VCaP (cell line): Measurements from ENCODE around the gene PAFAH1B2.
"Not testable (repeated sequence)": the region's sequence is repeated elsewhere in the genome, so short reads cannot be mapped to it uniquely, and the experiment has no call there.

Experiments used
- H3K27ac ChIP-seq: fragments of 450-650 bp; 2 replicates; pipeline ENCODE4 v1.5.1; 2017
- CTCF ChIP-seq: fragments of 450-650 bp; conservative IDR thresholded peaks from 2 replicates; pipeline ENCODE4 v1.5.1; 2017; ENCODE audit warnings: mild to moderate bottlenecking, moderate library complexity

Gene PAFAH1B2

GRCh38 chr11:117201658-117202305 lies 57.7 kb downstream of the PAFAH1B2 start:
- TF ChIP-seq CTCF = no peak
- no peak overlapping the region for H3K27ac ChIP-seq

- TF ChIP-seq CTCF = no peak
- H3K27ac ChIP-seq = no peak overlapping the region
Observed at GRCh38 chr11:117202386-117203068, 58.4 kb downstream of the PAFAH1B2 start.

GRCh38 chr11:117203069-117203407 lies 59.0 kb downstream of the PAFAH1B2 start:
- H3K27ac ChIP-seq = no peak overlapping the region

DNA sequence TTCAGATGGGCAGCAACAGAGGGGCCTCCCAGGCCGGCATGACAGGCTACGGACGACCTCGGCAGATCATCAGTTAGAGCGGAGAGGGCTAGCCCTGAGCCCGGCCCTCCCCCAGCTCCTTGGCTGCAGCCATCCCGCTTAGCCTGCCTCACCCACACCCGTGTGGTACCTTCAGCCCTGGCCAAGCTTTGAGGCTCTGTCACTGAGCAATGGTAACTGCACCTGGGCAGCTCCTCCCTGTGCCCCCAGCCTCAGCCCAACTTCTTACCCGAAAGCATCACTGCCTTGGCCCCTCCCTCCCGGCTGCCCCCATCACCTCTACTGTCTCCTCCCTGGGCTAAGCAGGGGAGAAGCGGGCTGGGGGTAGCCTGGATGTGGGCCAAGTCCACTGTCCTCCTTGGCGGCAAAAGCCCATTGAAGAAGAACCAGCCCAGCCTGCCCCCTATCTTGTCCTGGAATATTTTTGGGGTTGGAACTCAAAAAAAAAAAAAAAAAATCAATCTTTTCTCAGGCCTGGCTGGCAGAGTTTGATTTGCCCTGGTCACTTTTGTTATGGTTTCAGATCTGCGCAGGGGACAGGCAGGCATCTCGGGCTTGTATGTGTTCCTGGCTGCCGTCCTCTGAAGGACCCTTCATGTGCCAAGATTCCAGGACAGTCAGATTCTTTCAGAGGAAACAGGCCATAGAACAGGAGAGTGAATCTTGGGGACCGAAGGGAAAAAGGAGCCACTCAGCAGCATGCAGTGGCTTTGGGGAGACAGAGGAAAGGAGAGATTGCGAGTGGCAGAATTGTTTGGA lies 60.4 kb downstream of the PAFAH1B2 start:
- TF ChIP-seq CTCF = no peak
- H3K27ac ChIP-seq = no peak overlapping the region

More at GRCh38 chr11:117203069-117203407, 59.0 kb downstream of the PAFAH1B2 start:
- TF ChIP-seq CTCF = no peak

DNA sequence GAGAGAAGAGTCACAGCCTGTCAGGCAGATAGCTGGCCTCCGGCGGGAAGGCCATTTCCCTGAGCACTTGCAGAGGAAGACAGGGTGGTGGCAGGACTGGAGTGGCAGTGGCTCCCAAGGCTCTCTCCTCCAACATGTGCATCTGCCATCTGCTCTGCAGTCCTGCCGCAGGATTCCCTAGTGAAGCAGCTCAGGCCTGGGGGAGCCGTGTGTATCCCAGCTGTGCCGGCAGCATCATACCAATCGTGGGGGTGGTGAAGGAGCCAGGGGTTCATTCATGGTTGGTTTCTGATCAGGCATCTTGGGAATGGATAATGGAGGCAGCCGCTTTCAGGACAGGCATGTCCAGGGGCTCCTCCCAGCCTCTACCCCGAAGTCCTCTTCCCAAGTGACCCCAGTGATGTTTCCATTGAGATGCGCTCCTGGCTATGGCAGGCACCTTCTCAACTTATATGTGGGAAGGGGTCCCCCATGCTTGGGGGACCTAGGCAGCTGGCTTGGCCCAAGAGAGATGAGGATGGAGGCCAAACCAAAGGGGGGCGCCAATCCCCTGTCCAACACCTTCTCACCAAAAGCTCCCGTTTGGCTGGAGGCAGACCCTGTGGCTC lies 61.2 kb downstream of the PAFAH1B2 start:
- no peak for TF ChIP-seq CTCF
- no peak overlapping the region for H3K27ac ChIP-seq

DNA sequence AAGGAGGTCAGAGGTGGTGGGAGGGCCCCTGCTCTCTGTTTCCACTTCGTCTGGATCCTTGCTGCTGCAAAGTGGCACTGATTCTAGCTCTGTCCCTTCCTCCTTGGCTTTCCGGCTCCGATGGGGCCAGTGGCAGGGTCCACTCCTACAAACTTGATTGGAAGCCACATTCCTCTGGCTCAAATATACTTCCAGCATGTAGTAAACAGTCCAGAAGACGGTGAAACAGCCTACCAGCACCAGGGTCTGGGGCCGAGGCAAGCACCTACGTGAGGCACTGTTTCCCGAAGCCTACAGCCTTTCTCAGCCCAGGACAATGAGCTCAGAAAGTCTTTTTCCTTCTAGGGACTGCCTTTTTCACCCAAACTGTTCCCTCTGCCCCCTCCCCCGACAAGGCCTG lies 62.0 kb downstream of the PAFAH1B2 start:
- H3K27ac ChIP-seq = not testable (repeated sequence)

DNA sequence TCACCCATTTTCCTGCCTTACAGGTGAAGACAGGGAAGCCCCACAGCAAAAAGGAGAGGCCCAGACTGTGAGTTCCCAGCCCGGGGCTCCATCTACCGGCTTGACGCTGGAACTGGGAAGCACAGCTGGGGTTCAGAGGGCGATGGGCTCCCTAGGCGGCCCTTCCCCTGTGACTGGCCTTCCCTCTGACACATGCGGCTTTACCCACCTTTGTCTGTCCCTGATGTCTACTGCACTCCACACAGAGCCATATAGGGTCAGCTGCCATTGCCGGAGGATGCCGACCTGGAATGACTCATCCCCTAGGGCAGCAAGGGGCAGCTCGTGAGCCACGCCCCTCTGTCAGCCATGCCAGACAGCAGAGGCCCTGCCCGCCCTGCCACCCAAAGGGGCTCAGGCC lies 62.8 kb downstream of the PAFAH1B2 start:
- not testable (repeated sequence) for H3K27ac ChIP-seq

GRCh38 chr11:117207481-117207880 lies 63.4 kb downstream of the PAFAH1B2 start:
- H3K27ac ChIP-seq = not testable (repeated sequence)

DNA sequence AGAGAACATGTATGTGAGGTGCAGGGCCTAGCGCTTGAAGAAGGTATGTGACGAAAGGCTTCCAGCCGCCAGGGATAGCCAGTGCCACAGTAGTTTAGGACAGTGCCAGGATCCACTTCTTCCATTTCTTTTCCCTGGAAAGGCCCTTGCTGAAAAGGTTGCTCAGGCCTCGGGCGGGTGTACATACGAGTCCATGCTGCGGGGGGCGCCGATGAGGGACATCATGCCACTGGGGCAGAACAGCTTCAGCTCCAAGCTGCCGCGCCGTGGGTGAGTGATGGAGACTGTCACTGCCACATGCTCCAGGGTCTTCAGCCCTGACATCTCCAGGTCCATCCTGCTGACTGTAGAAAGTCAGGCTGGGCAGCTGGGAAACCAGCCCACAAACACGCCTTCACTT lies 64.6 kb downstream of the PAFAH1B2 start:
- H3K27ac ChIP-seq = not testable (repeated sequence)

- not testable (repeated sequence) for H3K27ac ChIP-seq
Observed at GRCh38 chr11:117209351-117210125, 65.5 kb downstream of the PAFAH1B2 start.
